ENCODE data around the gene LRRK1. TPM values are rescaled to one million over a fixed set of nuclear protein-coding genes. Genes with fewer than 3 reads are reported as not detected.
"Not testable (repeated sequence)": the region's sequence is repeated elsewhere in the genome, so short reads cannot be mapped to it uniquely, and the experiment has no call there.

The LRRK1 gene
- total RNA-seq, 1 donor from 2014 or later: 6.6 TPM

DNA sequence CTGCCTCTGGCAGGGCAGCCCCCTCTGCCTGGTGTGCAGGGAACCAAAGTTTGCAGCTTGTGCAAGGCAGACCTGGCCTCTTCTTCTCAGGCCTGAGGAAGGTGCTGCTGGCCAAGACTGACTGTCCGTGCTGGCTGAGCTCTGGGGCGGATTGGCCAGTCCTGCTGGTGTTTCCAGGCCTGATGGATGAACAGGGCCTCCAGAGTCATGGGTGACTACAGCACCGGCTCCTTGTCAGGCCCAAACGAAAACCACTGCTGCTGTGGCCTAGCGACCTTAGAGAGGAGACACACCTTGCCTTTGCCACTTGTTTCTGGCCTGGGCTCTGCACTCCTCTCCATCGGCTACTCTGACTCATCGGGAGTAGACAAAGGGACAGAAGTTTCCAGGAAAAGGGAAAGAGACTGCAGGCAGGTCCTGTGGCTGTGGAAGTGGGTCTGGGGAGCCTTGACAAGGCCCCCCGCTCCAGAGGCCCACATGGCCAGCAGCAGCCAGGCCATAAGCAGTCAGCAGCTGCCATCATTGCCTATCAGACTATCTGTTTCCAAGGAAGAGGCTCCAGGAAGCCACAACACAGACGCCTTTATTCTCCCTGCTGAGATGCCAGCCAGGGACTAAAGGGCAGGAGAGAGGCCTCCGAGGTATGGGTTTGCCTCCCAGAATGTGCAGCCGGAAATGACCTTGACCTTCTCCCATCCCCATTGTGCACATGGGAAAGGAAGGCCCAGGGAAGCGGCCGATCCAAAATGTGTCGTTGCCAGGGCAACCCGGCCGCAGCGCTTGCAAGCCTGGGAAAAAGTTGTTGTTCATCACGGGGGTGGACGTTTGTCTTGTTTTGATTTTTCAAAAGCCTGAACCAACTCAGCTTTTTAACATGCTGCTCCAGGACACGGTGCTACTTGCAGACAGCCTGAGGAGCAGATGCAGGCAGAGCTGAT, 172.2 kb downstream of the LRRK1 start:
- Histone ChIP-seq H3K4me3 (ENCODE audit: low read depth, low read length) (no peak overlapping the region), H3K36me3 (ENCODE audit: control insufficient read depth, insufficient read depth, low read length) (no peaks in the 10 kb centered on the region), H3K27me3 (ENCODE audit: control insufficient read depth, insufficient read depth, low read length) (no peaks in the 10 kb centered on the region)
- DNase-seq (ENCODE audit: low read depth): no peak
- TF ChIP-seq CTCF (IDR thresholded peaks at IDR 0.05; ENCODE audit: insufficient read depth, low read length, poor library complexity, severe bottlenecking): no peak

- Histone ChIP-seq H3K27me3 (ENCODE audit: control insufficient read depth, insufficient read depth, low read length) (no peaks in the 10 kb centered on the region), H3K4me3 (ENCODE audit: low read depth, low read length) (no peak overlapping the region), H3K36me3 (ENCODE audit: control insufficient read depth, insufficient read depth, low read length) (no peaks in the 10 kb centered on the region)
- TF ChIP-seq CTCF (IDR thresholded peaks at IDR 0.05; ENCODE audit: insufficient read depth, low read length, poor library complexity, severe bottlenecking): no peak
- no peak for DNase-seq (ENCODE audit: low read depth)
These were observed 173.2 kb downstream of the LRRK1 start for GRCh38 chr15:101092156-101092866.

GRCh38 chr15:101092867-101093202, 173.7 kb downstream of the LRRK1 start:
- H3K4me3 ChIP-seq (ENCODE audit: low read depth, low read length): no peak overlapping the region
- no peaks in the 10 kb centered on the region for H3K27me3 ChIP-seq (ENCODE audit: control insufficient read depth, insufficient read depth, low read length)
- no peaks in the 10 kb centered on the region for H3K36me3 ChIP-seq (ENCODE audit: control insufficient read depth, insufficient read depth, low read length)
- no peak for TF ChIP-seq CTCF (IDR thresholded peaks at IDR 0.05; ENCODE audit: insufficient read depth, low read length, poor library complexity, severe bottlenecking)
- no peak for DNase-seq (ENCODE audit: low read depth)

DNA sequence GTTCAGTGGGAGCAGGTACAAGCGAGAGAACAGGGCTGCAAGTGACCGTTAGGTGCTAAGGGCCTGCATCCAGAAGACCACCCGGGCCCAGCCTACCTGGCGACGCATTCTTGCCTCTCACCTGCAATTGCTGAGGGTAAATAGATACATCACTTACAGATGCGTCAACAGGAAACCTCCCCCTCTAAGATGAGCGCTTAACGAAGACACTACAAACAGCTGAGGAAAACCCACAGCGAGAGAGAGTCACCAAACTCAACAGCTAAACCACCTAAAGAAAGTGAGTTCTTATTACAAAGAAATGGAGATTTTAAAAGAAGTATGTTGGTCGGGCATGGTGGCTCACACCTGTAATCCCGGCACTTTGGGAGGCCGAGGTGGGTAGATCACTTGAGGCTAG, 174.8 kb downstream of the LRRK1 start:
- no peak for DNase-seq (ENCODE audit: low read depth)
- no peak overlapping the region for H3K4me3 ChIP-seq (ENCODE audit: low read depth, low read length)
- H3K27me3 ChIP-seq (ENCODE audit: control insufficient read depth, insufficient read depth, low read length): no peaks in the 10 kb centered on the region
- TF ChIP-seq CTCF (IDR thresholded peaks at IDR 0.05; ENCODE audit: insufficient read depth, low read length, poor library complexity, severe bottlenecking): no peak
- H3K36me3 ChIP-seq (ENCODE audit: control insufficient read depth, insufficient read depth, low read length): no peaks in the 10 kb centered on the region

GRCh38 chr15:101095796-101096406, 176.7 kb downstream of the LRRK1 start:
- DNase-seq (ENCODE audit: low read depth); H3K36me3 ChIP-seq (ENCODE audit: control insufficient read depth, insufficient read depth, low read length); H3K4me3 ChIP-seq (ENCODE audit: low read depth, low read length); H3K27me3 ChIP-seq (ENCODE audit: control insufficient read depth, insufficient read depth, low read length): not testable (repeated sequence)

DNA sequence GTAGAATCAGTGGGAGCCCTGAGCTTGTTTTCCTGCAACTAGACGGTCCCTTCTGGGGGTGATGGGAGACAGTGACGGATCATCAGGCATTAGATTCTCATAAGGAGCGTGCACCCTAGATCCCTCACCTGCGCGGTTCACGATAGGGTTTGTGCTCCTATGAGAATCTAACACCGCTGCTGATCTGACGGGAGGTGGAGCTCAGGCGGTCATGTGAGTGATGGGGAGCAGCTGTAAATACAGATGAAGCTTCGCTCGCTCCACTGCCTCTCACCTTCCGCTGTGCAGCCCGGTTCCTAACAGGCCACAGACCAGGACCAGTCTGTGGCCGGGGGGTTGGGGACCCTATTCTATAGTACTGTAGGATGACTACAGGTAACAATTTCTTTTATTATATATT, 178.0 kb downstream of the LRRK1 start:
- Histone ChIP-seq H3K36me3 (ENCODE audit: control insufficient read depth, insufficient read depth, low read length) (no peaks in the 10 kb centered on the region), H3K4me3 (ENCODE audit: low read depth, low read length) (no peak overlapping the region), H3K27me3 (ENCODE audit: control insufficient read depth, insufficient read depth, low read length) (no peaks in the 10 kb centered on the region)
- DNase-seq (ENCODE audit: low read depth): no peak
- TF ChIP-seq CTCF (IDR thresholded peaks at IDR 0.05; ENCODE audit: insufficient read depth, low read length, poor library complexity, severe bottlenecking): no peak

Data from kidney epithelial cell (primary cell).